Activated CD4-positive, alpha-beta memory T cell treated with anti-CD3 and anti-CD28 coated beads for 36 hours (primary cell): ENCODE measurements around the gene CFAP65. TPM values are rescaled to one million over a fixed set of nuclear protein-coding genes. Genes with fewer than 3 reads are reported as not detected.

ENCODE experiments used
- CTCF ChIA-PET: fragments of 350-600 bp; sonication (Branson Sonifier 250); formaldehyde crosslinking; loops from one replicate; lab custom pipeline; 2021; ENCODE audit warnings: antibody characterized with exemption, inconsistent platforms; lab: Charles Lee
- POLR2A ChIA-PET: fragments of 350-600 bp; sonication (Branson Sonifier 250); formaldehyde crosslinking; loops from one replicate; lab custom pipeline; 2021; ENCODE audit warnings: antibody characterized with exemption; lab: Charles Lee
- DNase-seq: peaks from one replicate; pipeline ENCODE4 v3.0.0-alpha.2; 2020
- H3K27ac Mint-ChIP-seq: one replicate; pipeline ENCODE4 v1.8.0; 2021; ENCODE audit warnings: mixed read lengths
- H3K27me3 Mint-ChIP-seq: one replicate; pipeline ENCODE4 v1.8.0; 2021; ENCODE audit warnings: mixed read lengths
- H3K36me3 Mint-ChIP-seq: one replicate; pipeline ENCODE4 v1.8.0; 2021; ENCODE audit warnings: mixed read lengths
- H3K4me1 Mint-ChIP-seq: one replicate; pipeline ENCODE4 v1.8.0; 2021; ENCODE audit warnings: low read depth, mixed read lengths
- H3K4me3 Mint-ChIP-seq: one replicate; pipeline ENCODE4 v1.8.0; 2021; ENCODE audit warnings: mild to moderate bottlenecking, mixed read lengths
- H3K9me3 Mint-ChIP-seq: one replicate; pipeline ENCODE4 v1.8.0; 2021; ENCODE audit warnings: mixed read lengths
- intact Hi-C: fragments of 100-400 bp; cut with micrococcal nuclease; formaldehyde crosslinking; loops from one replicate; pipeline ENCODE4 v1.15.1; 2023
- total RNA-seq, 2 experiments: library from RNA; stranded (reverse); gene quantifications; one replicate each; pipeline ENCODE4 v1.2.3, GENCODE V29; 2021

Gene CFAP65
- total RNA-seq, 2 experiments from 2014 or later, result not detected

- intact Hi-C loops, result no loop called here
- H3K27me3 Mint-ChIP-seq, result no peaks in the 10 kb centered on the region
- H3K27ac Mint-ChIP-seq, result no peak overlapping the region
- ChIA-PET CTCF (interaction anchor here (0.8 to 4.4 kb wide), 5 partner anchors 13 to 75 kb away, joined by 3 to 27 read pairs (median 4); no protein-coding TSS in a partner anchor), POLR2A (no interaction called here)
- no peaks in the 10 kb centered on the region for H3K4me1 Mint-ChIP-seq
- DNase-seq, result no peak
- H3K4me3 Mint-ChIP-seq, result no peak overlapping the region
- peaks cover 8% of the 10 kb centered on the region for H3K36me3 Mint-ChIP-seq
- no peaks in the 10 kb centered on the region for H3K9me3 Mint-ChIP-seq
Observed at GRCh38 chr2:219078951-219079350, 37.6 kb upstream of the CFAP65 start.

DNA sequence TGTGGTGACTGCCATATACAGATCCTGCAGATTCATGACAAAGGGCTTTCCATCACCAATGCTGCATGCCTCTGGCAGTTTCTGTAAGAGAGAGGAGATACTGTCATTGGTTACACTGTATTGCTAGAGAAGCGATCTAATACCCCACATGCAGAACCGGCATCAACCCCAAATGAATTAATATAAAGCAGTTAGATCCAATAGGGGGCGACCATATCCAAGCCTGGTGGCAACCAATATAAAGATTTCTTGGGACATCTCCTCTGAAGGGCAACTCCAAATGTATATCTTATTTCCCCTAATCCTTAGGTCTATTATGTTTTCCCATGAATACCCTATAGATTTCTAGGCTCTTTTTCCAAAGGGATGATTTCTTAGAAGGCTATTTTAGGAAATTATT lies 36.8 kb upstream of the CFAP65 start:
- DNase-seq, result no peak
- intact Hi-C loops, result no loop called here
- no peaks in the 10 kb centered on the region for H3K4me1 Mint-ChIP-seq
- peaks cover 8% of the 10 kb centered on the region for H3K36me3 Mint-ChIP-seq
- no peak overlapping the region for H3K27ac Mint-ChIP-seq
- POLR2A ChIA-PET, result no interaction called here
- no peaks in the 10 kb centered on the region for H3K27me3 Mint-ChIP-seq
- no peaks in the 10 kb centered on the region for H3K9me3 Mint-ChIP-seq
- H3K4me3 Mint-ChIP-seq, result no peak overlapping the region
- CTCF ChIA-PET, result interaction anchor here (0.8 to 0.9 kb wide), 4 partner anchors 13 to 76 kb away, joined by 3 to 6 read pairs (median 4); no protein-coding TSS in a partner anchor

- H3K36me3 Mint-ChIP-seq, result peaks cover 8% of the 10 kb centered on the region
- no peak overlapping the region for H3K27ac Mint-ChIP-seq
- H3K27me3 Mint-ChIP-seq, result no peaks in the 10 kb centered on the region
- H3K4me1 Mint-ChIP-seq, result no peaks in the 10 kb centered on the region
- no peak for DNase-seq
- ChIA-PET POLR2A (no interaction called here), CTCF (interaction anchor here (0.8 to 8.2 kb wide), 7 partner anchors 10 to 81 kb away, joined by 3 to 166 read pairs (median 6); no protein-coding TSS in a partner anchor)
- H3K4me3 Mint-ChIP-seq, result no peak overlapping the region
- H3K9me3 Mint-ChIP-seq, result no peaks in the 10 kb centered on the region
- intact Hi-C loops, result no loop called here
Observed at GRCh38 chr2:219076253-219076652, 34.9 kb upstream of the CFAP65 start.

- H3K4me3 Mint-ChIP-seq, result no peak overlapping the region
- H3K27me3 Mint-ChIP-seq, result no peaks in the 10 kb centered on the region
- intact Hi-C loops, result loop anchor here (1.0 kb wide), 1 partner anchor 46 kb away; no protein-coding TSS in a partner anchor
- H3K27ac Mint-ChIP-seq, result no peak overlapping the region
- ChIA-PET POLR2A (no interaction called here), CTCF (interaction anchor here (0.6 to 8.2 kb wide), 27 partner anchors 8 to 244 kb away, joined by 3 to 166 read pairs (median 4); no protein-coding TSS in a partner anchor)
- H3K4me1 Mint-ChIP-seq, result no peaks in the 10 kb centered on the region
- H3K9me3 Mint-ChIP-seq, result no peaks in the 10 kb centered on the region
- H3K36me3 Mint-ChIP-seq, result peaks cover 8% of the 10 kb centered on the region
- peak; percentile 25 for DNase-seq
Observed at GRCh38 chr2:219073413-219074129, 32.3 kb upstream of the CFAP65 start.

DNA sequence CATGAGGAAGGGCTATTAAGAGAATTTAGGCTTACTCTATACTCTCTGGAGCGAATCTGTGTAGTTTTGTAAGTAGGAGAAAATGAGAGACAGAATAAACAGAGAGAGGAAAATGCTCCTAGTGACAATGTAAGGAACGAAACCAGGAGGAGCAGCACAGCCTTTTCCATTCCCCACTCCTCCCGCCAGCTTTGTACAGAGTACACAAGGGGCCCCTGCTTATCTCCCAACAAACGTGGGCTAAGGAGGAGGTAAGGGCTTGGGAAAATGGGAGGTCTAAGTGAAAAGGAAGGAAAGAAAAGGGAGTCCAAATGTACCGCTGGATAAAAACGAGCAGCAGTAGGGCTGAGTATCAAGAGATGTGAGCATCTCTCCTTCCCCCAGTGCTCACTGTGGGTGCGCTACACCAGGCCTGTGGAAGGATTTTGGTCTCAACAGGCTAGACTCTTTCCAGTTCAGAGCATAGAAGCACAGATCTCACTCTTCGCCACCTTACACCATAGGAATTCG lies 31.5 kb upstream of the CFAP65 start:
- no peak for DNase-seq
- POLR2A ChIA-PET, result no interaction called here
- Mint-ChIP-seq H3K27me3 (no peaks in the 10 kb centered on the region), H3K36me3 (peaks cover 6% of the 10 kb centered on the region), H3K4me1 (no peaks in the 10 kb centered on the region), H3K27ac (no peak overlapping the region), H3K9me3 (no peaks in the 10 kb centered on the region), H3K4me3 (no peak overlapping the region)
- intact Hi-C loops, result loop anchor here (1.0 kb wide), 1 partner anchor 47 kb away; no protein-coding TSS in a partner anchor
- CTCF ChIA-PET, result interaction anchor here (0.6 to 8.2 kb wide), 25 partner anchors 9 to 245 kb away, joined by 3 to 166 read pairs (median 4); no protein-coding TSS in a partner anchor

DNA sequence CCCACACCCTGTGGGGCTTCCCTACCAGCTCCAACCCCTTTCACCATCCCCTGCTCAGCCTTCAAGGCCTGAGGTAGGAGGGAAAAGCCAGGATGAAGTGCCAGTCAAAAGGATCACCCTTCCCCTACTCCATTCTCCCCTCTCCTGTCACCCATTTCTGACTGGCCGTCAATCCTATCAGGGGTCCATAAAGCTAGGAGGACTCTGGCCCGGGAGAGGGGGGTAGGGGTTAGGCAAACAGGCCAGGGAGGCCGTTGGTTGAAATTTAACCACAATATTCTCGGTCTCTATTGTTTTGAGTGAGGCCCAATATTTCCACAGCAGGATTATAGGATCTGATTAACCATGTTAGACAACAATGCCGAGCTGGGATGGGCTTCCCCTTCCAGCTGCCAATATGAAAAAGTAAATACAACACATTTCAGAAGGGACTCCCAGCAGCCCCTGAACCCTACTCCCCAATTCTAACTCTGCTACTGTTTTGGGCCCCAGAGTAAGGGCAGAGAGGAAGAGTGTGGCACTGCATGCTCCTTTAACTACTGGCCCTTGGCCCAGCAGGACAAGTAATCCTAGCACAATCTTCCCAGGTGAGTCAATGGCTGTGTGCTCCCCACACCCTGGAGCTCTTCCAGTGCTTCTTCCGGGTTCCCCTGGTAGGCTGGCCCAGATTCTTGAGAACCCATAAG lies 30.0 kb upstream of the CFAP65 start:
- ChIA-PET CTCF (interaction anchor here (0.5 to 8.2 kb wide), 12 partner anchors 13 to 91 kb away, joined by 3 to 166 read pairs (median 6); no protein-coding TSS in a partner anchor), POLR2A (no interaction called here)
- peaks cover 2% of the 10 kb centered on the region for H3K36me3 Mint-ChIP-seq
- no peaks in the 10 kb centered on the region for H3K27me3 Mint-ChIP-seq
- no peaks in the 10 kb centered on the region for H3K9me3 Mint-ChIP-seq
- intact Hi-C loops, result no loop called here
- no peak overlapping the region for H3K4me3 Mint-ChIP-seq
- no peak overlapping the region for H3K27ac Mint-ChIP-seq
- H3K4me1 Mint-ChIP-seq, result no peaks in the 10 kb centered on the region
- no peak for DNase-seq

- intact Hi-C loops, result no loop called here
Observed at GRCh38 chr2:219065484-219065883, 24.2 kb upstream of the CFAP65 start.

GRCh38 chr2:219062081-219062480 lies 20.8 kb upstream of the CFAP65 start:
- ChIA-PET CTCF (interaction anchor here (1.9 to 12.3 kb wide), 2 partner anchors 56 to 93 kb away, joined by 10 to 238 read pairs; no protein-coding TSS in a partner anchor), POLR2A (no interaction called here)
- Mint-ChIP-seq H3K9me3 (no peaks in the 10 kb centered on the region), H3K4me3 (no peak overlapping the region), H3K27me3 (peaks cover 49% of the 10 kb centered on the region), H3K36me3 (no peaks in the 10 kb centered on the region), H3K4me1 (peaks cover 26% of the 10 kb centered on the region), H3K27ac (no peak overlapping the region)
- DNase-seq, result no peak
- intact Hi-C loops, result no loop called here

More at GRCh38 chr2:219065484-219065883, 24.2 kb upstream of the CFAP65 start:
- H3K27me3 Mint-ChIP-seq, result peaks cover 22% of the 10 kb centered on the region
- no peak overlapping the region for H3K27ac Mint-ChIP-seq
- POLR2A ChIA-PET, result no interaction called here
- CTCF ChIA-PET, result interaction anchor here (0.9 to 2.0 kb wide), 7 partner anchors 10 to 229 kb away, joined by 3 to 9 read pairs (median 6); no protein-coding TSS in a partner anchor
- H3K4me1 Mint-ChIP-seq, result peaks cover 4% of the 10 kb centered on the region
- no peak for DNase-seq
- no peaks in the 10 kb centered on the region for H3K9me3 Mint-ChIP-seq
- H3K4me3 Mint-ChIP-seq, result no peak overlapping the region
- no peaks in the 10 kb centered on the region for H3K36me3 Mint-ChIP-seq

DNA sequence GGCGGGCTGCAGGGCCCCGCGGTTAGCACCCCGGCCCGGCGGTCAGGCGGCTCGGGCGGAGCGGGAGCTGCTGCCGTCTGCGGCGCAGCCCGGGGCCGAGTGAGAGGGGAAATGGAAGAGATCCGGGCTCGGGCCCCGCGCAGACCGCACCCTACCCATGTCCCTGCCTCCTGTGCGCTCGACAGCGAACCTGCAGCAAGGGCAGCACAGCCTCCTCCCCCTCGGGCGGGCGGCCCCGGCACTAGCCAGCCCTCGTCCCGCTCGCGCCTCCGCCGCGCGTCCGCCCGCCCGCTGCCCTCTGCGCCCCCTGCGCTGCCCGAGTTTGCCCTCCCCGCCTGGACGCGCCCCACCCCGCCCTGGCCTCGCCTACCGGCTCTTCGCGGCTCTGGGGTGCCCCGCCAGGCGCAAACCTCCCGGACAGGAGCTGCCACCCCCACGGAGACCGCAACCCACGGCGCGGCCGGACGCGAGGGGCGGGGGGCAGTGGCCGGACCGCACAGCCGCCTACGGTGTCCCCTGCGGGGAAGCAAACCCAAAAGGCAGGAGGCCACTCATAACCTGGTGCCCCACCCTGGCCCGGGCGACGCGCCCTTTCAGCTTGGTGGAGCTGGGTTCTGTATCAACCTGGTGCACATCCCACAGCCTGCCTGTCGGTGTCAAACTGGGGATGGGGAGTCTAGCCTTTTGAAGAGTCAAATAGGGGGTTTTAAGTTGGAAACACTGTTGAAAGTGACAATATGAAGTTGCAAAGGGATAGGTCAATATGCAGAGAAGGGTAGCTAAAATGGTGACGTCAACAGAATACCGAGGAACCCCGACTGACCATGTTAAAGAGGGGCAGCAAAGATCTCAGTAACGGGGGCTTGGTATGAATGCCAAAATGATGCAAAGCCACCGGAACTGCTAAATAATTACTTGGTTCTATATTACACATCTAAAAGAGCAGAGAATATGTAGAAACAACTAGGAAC lies 19.8 kb upstream of the CFAP65 start, which contains the start of gene IHH:
IHH (minus strand) TSS at position 101 of the 971 bp plus-strand sequence. CDS start 454 bp downstream, outside the sequence.
- Mint-ChIP-seq H3K9me3 (no peaks in the 10 kb centered on the region), H3K27me3 (peaks cover 56% of the 10 kb centered on the region), H3K4me1 (peaks cover 26% of the 10 kb centered on the region), H3K36me3 (no peaks in the 10 kb centered on the region), H3K27ac (no peak within 1 kb of the TSS), H3K4me3 (peak within 1 kb of the TSS; percentile 13)
- POLR2A ChIA-PET, result no interaction called here
- CTCF ChIA-PET, result interaction anchor here (0.7 to 12.3 kb wide), 7 partner anchors 31 to 98 kb away, joined by 4 to 238 read pairs (median 6); no protein-coding TSS in a partner anchor
- intact Hi-C loops, result no loop called here
- DNase-seq, result peak; percentile 19

- intact Hi-C loops, result loop anchor here (5.0 kb wide), 2 partner anchors 78 to 237 kb away; no protein-coding TSS in a partner anchor
Observed at GRCh38 chr2:219059725-219060682, 18.7 kb upstream of the CFAP65 start.

More at GRCh38 chr2:219059725-219060682, 18.7 kb upstream of the CFAP65 start:
- POLR2A ChIA-PET, result interaction anchor here (1.5 kb wide), 1 partner anchor 97 kb away, joined by 4 read pairs; no protein-coding TSS in a partner anchor
- CTCF ChIA-PET, result interaction anchor here (0.9 to 12.3 kb wide), 18 partner anchors 12 to 239 kb away, joined by 3 to 238 read pairs (median 14); no protein-coding TSS in a partner anchor
- peaks cover 26% of the 10 kb centered on the region for H3K4me1 Mint-ChIP-seq
- peak; percentile 11 for DNase-seq
- H3K4me3 Mint-ChIP-seq, result no peak overlapping the region
- H3K27ac Mint-ChIP-seq, result no peak overlapping the region
- H3K9me3 Mint-ChIP-seq, result no peaks in the 10 kb centered on the region
- H3K36me3 Mint-ChIP-seq, result no peaks in the 10 kb centered on the region
- peaks cover 61% of the 10 kb centered on the region for H3K27me3 Mint-ChIP-seq
